Mesendoderm (in vitro differentiated cells): Measurements from ENCODE around the gene ACER1.
"Not testable (repeated sequence)": the region's sequence is repeated elsewhere in the genome, so short reads cannot be mapped to it uniquely, and the experiment has no call there.

Source experiments
- DNase-seq: peaks from one replicate; pipeline ENCODE4 v3.0.0; 2013
- H2AK5ac ChIP-seq: 2 replicates; pipeline ENCODE4 v1.6.1; 2013; ENCODE audit warnings: low read length, inconsistent platforms
- H2BK120ac ChIP-seq: 2 replicates; pipeline ENCODE4 v1.6.1; 2013; ENCODE audit warnings: low read depth, mild to moderate bottlenecking, low read length, moderate library complexity, mixed read lengths
- H2BK15ac ChIP-seq: replicated peaks from 2 replicates; pipeline ENCODE4 v1.6.1; 2013; ENCODE audit warnings: low read depth, mild to moderate bottlenecking, moderate library complexity
- H2BK5ac ChIP-seq: 2 replicates; pipeline ENCODE4 v1.6.1; 2013; ENCODE audit warnings: low read length, inconsistent platforms
- H3K18ac ChIP-seq: 2 replicates; pipeline ENCODE4 v1.6.1; 2013; ENCODE audit warnings: mild to moderate bottlenecking, low read length, mixed read lengths
- H3K23ac ChIP-seq: one replicate; pipeline ENCODE4 v1.6.1; 2013; ENCODE audit warnings: low read length
- H3K27ac ChIP-seq: 2 replicates; pipeline ENCODE4 v1.5.1; 2013; ENCODE audit warnings: low read depth, mild to moderate bottlenecking, inconsistent platforms, low read length, moderate library complexity
- H3K27me3 ChIP-seq: 2 replicates; pipeline ENCODE4 v1.6.1; 2013; ENCODE audit warnings: low read length, control low read depth, mild to moderate bottlenecking, inconsistent platforms; ENCODE audit not compliant: insufficient read depth, poor library complexity
- H3K36me3 ChIP-seq: 2 replicates; pipeline ENCODE4 v1.6.1; 2013; ENCODE audit warnings: low read length, inconsistent platforms; ENCODE audit not compliant: control insufficient read depth, insufficient read depth
- H3K4ac ChIP-seq: one replicate; pipeline ENCODE4 v1.6.1; 2013; ENCODE audit warnings: low read depth, mild to moderate bottlenecking, low read length, moderate library complexity
- H3K4me1 ChIP-seq: 2 replicates; pipeline ENCODE4 v1.6.1; 2013; ENCODE audit warnings: low read depth, low read length, inconsistent platforms; ENCODE audit not compliant: control insufficient read depth
- H3K4me2 ChIP-seq: 2 replicates; pipeline ENCODE4 v1.6.1; 2013; ENCODE audit warnings: low read length
- H3K4me3 ChIP-seq: 2 replicates; pipeline ENCODE4 v1.5.1; 2013; ENCODE audit warnings: mild to moderate bottlenecking, low read length
- H3K56ac ChIP-seq: one replicate; pipeline ENCODE4 v1.6.1; 2013; ENCODE audit warnings: low read length
- H3K79me1 ChIP-seq: 2 replicates; pipeline ENCODE4 v1.6.1; 2013; ENCODE audit warnings: low read length, inconsistent platforms
- H3K79me2 ChIP-seq: 2 replicates; pipeline ENCODE4 v1.6.1; 2013; ENCODE audit warnings: mild to moderate bottlenecking, low read length; ENCODE audit not compliant: control insufficient read depth, insufficient read depth
- H3K9ac ChIP-seq: 2 replicates; pipeline ENCODE4 v1.6.1; 2013; ENCODE audit warnings: low read length, inconsistent platforms
- H4K5ac ChIP-seq: one replicate; pipeline ENCODE4 v1.6.1; 2013; ENCODE audit warnings: low read length
- H4K8ac ChIP-seq: one replicate; pipeline ENCODE4 v1.6.1; 2013; ENCODE audit warnings: low read depth, mild to moderate bottlenecking, control low read depth, low read length, moderate library complexity
- WGBS: extraction: QIAGEN DNeasy Blood & Tissue Kit; methylation state at CpG from one replicate; pipeline ENCODE4 v1.1.7; 2013; ENCODE audit warnings: low lambda C conversion rate, missing lambda C conversion rate; ENCODE audit not compliant: insufficient coverage; ENCODE audit errors: extremely low coverage; 5-methylcytosine and 5-hydroxymethylcytosine counted together

The ACER1 gene

GRCh38 chr19:6324757-6325156, 8.7 kb downstream of the ACER1 start:
- Histone ChIP-seq H3K9ac (no peak overlapping the region), H3K79me1 (no peaks in the 10 kb centered on the region), H3K79me2 (no peaks in the 10 kb centered on the region), H2BK5ac (no peak overlapping the region), H2AK5ac (no peak overlapping the region), H3K27ac (no peak overlapping the region), H3K18ac (no peak overlapping the region), H3K4ac (no peak overlapping the region), H2BK15ac (no peak overlapping the region), H3K4me1 (no peaks in the 10 kb centered on the region), H4K8ac (no peak overlapping the region), H3K27me3 (no peaks in the 10 kb centered on the region), H4K5ac (no peak overlapping the region), H3K56ac (no peak overlapping the region), H3K4me2 (no peak overlapping the region), H2BK120ac (no peak overlapping the region), H3K23ac (no peak overlapping the region), H3K36me3 (no peaks in the 10 kb centered on the region), H3K4me3 (no peak overlapping the region)
- no peak for DNase-seq
- no CpG with 5 or more reads among the region's 4 CpGs for WGBS

GRCh38 chr19:6322284-6322683, 11.1 kb downstream of the ACER1 start:
- no peaks in the 10 kb centered on the region for H3K36me3 ChIP-seq
- no peak overlapping the region for H3K4ac ChIP-seq
- WGBS: no CpG with 5 or more reads among the region's 3 CpGs

GRCh38 chr19:6319376-6319775, 14.0 kb downstream of the ACER1 start:
- H4K8ac ChIP-seq: no peak overlapping the region
- no peak overlapping the region for H3K9ac ChIP-seq
- H3K4me2 ChIP-seq: no peak overlapping the region
- no peak overlapping the region for H3K18ac ChIP-seq
- no peaks in the 10 kb centered on the region for H3K36me3 ChIP-seq
- DNase-seq: no peak
- H3K4me1 ChIP-seq: no peaks in the 10 kb centered on the region
- H3K23ac ChIP-seq: no peak overlapping the region
- no peaks in the 10 kb centered on the region for H3K79me1 ChIP-seq
- no peaks in the 10 kb centered on the region for H3K79me2 ChIP-seq
- no peak overlapping the region for H2BK120ac ChIP-seq
- no peak overlapping the region for H3K4me3 ChIP-seq
- H2BK5ac ChIP-seq: no peak overlapping the region
- no peak overlapping the region for H2AK5ac ChIP-seq
- no peak overlapping the region for H2BK15ac ChIP-seq
- no peak overlapping the region for H3K56ac ChIP-seq
- no peaks in the 10 kb centered on the region for H3K27me3 ChIP-seq
- H3K4ac ChIP-seq: no peak overlapping the region
- H4K5ac ChIP-seq: no peak overlapping the region
- no CpG with 5 or more reads among the region's 4 CpGs for WGBS
- no peak overlapping the region for H3K27ac ChIP-seq

More at GRCh38 chr19:6322284-6322683, 11.1 kb downstream of the ACER1 start:
- no peak for DNase-seq
- Histone ChIP-seq H3K27me3 (no peaks in the 10 kb centered on the region), H3K79me2 (no peaks in the 10 kb centered on the region), H4K8ac (no peak overlapping the region), H3K56ac (no peak overlapping the region), H3K79me1 (no peaks in the 10 kb centered on the region), H3K23ac (no peak overlapping the region), H4K5ac (no peak overlapping the region), H2BK15ac (no peak overlapping the region), H2AK5ac (no peak overlapping the region), H3K4me1 (no peaks in the 10 kb centered on the region), H3K18ac (no peak overlapping the region), H3K4me2 (no peak overlapping the region), H2BK120ac (no peak overlapping the region), H3K4me3 (no peak overlapping the region), H3K9ac (no peak overlapping the region), H3K27ac (no peak overlapping the region), H2BK5ac (no peak overlapping the region)

- Histone ChIP-seq H3K36me3 (no peaks in the 10 kb centered on the region), H3K4me3 (no peak overlapping the region), H3K4me2 (no peak overlapping the region), H3K4ac (no peak overlapping the region), H3K56ac (no peak overlapping the region), H2BK5ac (no peak overlapping the region), H2AK5ac (no peak overlapping the region), H2BK120ac (no peak overlapping the region), H4K5ac (no peak overlapping the region), H2BK15ac (no peak overlapping the region), H4K8ac (no peak overlapping the region), H3K79me1 (no peaks in the 10 kb centered on the region), H3K79me2 (no peaks in the 10 kb centered on the region), H3K27ac (no peak overlapping the region), H3K27me3 (no peaks in the 10 kb centered on the region), H3K18ac (no peak overlapping the region), H3K23ac (no peak overlapping the region), H3K9ac (no peak overlapping the region), H3K4me1 (no peaks in the 10 kb centered on the region)
- no peak for DNase-seq
- no CpG with 5 or more reads among the region's 5 CpGs for WGBS
These were observed 14.6 kb downstream of the ACER1 start for GRCh38 chr19:6318772-6319171.

- H3K79me2 ChIP-seq, H2BK15ac ChIP-seq, H3K4me1 ChIP-seq, H4K8ac ChIP-seq, H3K27me3 ChIP-seq, H2AK5ac ChIP-seq, H3K79me1 ChIP-seq, H3K9ac ChIP-seq, H3K23ac ChIP-seq, H3K27ac ChIP-seq, H3K4me3 ChIP-seq, H3K56ac ChIP-seq, H2BK5ac ChIP-seq, DNase-seq, H3K18ac ChIP-seq, H4K5ac ChIP-seq, H3K4me2 ChIP-seq, H2BK120ac ChIP-seq, H3K4ac ChIP-seq, H3K36me3 ChIP-seq: not testable (repeated sequence)
- no CpG with 5 or more reads among the region's 5 CpGs for WGBS
These were observed 17.8 kb downstream of the ACER1 start for GRCh38 chr19:6315646-6316045.

GRCh38 chr19:6313398-6313969, 19.9 kb downstream of the ACER1 start:
- Histone ChIP-seq H3K27ac (no peak overlapping the region), H3K23ac (no peak overlapping the region), H3K79me1 (no peaks in the 10 kb centered on the region), H2AK5ac (no peak overlapping the region), H3K4me3 (no peak overlapping the region), H3K4ac (no peak overlapping the region), H3K36me3 (no peaks in the 10 kb centered on the region), H2BK120ac (no peak overlapping the region), H3K4me1 (no peaks in the 10 kb centered on the region), H3K27me3 (no peaks in the 10 kb centered on the region), H3K79me2 (no peaks in the 10 kb centered on the region), H3K18ac (no peak overlapping the region), H3K56ac (no peak overlapping the region), H3K4me2 (no peak overlapping the region), H4K8ac (no peak overlapping the region), H3K9ac (no peak overlapping the region), H4K5ac (no peak overlapping the region), H2BK5ac (no peak overlapping the region), H2BK15ac (no peak overlapping the region)
- no CpG with 5 or more reads among the region's 5 CpGs for WGBS
- DNase-seq: no peak
